Keratinocyte (primary cell): ENCODE measurements around the gene NEGR1. TPM values are rescaled to one million over a fixed set of nuclear protein-coding genes. Genes with fewer than 3 reads are reported as not detected.

Experiments
- DNase-seq: peaks from one replicate; pipeline ENCODE4 v3.0.0-alpha.2; 2011; ENCODE audit warnings: low read depth, missing footprints, low spot score
- FAIRE-seq: peaks from 2 replicates; lab custom pipeline; 2011; peaks lifted over from hg19 to GRCh38; lab: Jason Lieb, UNC
- H2AFZ ChIP-seq: 2 replicates; pipeline ENCODE4 v1.6.0; 2012; ENCODE audit warnings: low read length, control low read depth, inconsistent platforms; ENCODE audit not compliant: control insufficient read depth
- H3K27ac ChIP-seq: 2 replicates; pipeline ENCODE4 v1.5.1; 2011; ENCODE audit warnings: low read length; ENCODE audit not compliant: control insufficient read depth, insufficient read depth
- H3K27me3 ChIP-seq: 3 replicates; pipeline ENCODE4 v1.6.0; 2011; ENCODE audit warnings: low read length; ENCODE audit not compliant: control insufficient read depth, insufficient read depth; ENCODE audit errors: extremely low read depth
- H3K36me3 ChIP-seq, 2 experiments: 2 replicates in 1 of 2; 3 replicates in 1 of 2; pipeline ENCODE4 v1.5.1; 2011; ENCODE audit warnings: low read length in 2 of 2, mild to moderate bottlenecking in 1 of 2; ENCODE audit not compliant: control insufficient read depth in 2 of 2, insufficient read depth in 2 of 2; ENCODE audit errors: extremely low read depth in 1 of 2
- H3K4me1 ChIP-seq: 3 replicates; pipeline ENCODE4 v1.5.1; 2011; ENCODE audit warnings: low read length; ENCODE audit not compliant: control insufficient read depth, insufficient read depth; ENCODE audit errors: extremely low read depth
- H3K4me2 ChIP-seq: 3 replicates; pipeline ENCODE4 v1.6.0; 2011; ENCODE audit warnings: low read depth, low read length; ENCODE audit not compliant: control insufficient read depth, insufficient read depth; ENCODE audit errors: extremely low read depth
- H3K4me3 ChIP-seq, 3 experiments: fragments of 200-600 bp in 1 of 3; sonication (generic) in 1 of 3; 2 replicates in 2 of 3; 3 replicates in 1 of 3; pipeline ENCODE4 v1.5.1; 2011 to 2016; ENCODE audit warnings: low read length in 3 of 3, mild to moderate bottlenecking in 3 of 3, control low read depth in 2 of 3, inconsistent platforms in 1 of 3, low read depth in 1 of 3, mixed read lengths in 1 of 3, mixed run types in 1 of 3, moderate library complexity in 1 of 3; ENCODE audit not compliant: control insufficient read depth in 2 of 3, insufficient read depth in 2 of 3; ENCODE audit errors: extremely low read depth in 1 of 3
- H3K79me2 ChIP-seq: 2 replicates; pipeline ENCODE4 v1.6.0; 2012; ENCODE audit warnings: low read length; ENCODE audit not compliant: control insufficient read depth, insufficient read depth
- H3K9ac ChIP-seq: 3 replicates; pipeline ENCODE4 v1.6.0; 2011; ENCODE audit warnings: low read length; ENCODE audit not compliant: control insufficient read depth, insufficient read depth; ENCODE audit errors: extremely low read depth
- H3K9me1 ChIP-seq: 3 replicates; pipeline ENCODE4 v1.6.0; 2011; ENCODE audit warnings: low read length; ENCODE audit not compliant: control insufficient read depth, insufficient read depth; ENCODE audit errors: extremely low read depth
- H3K9me3 ChIP-seq: 2 replicates; pipeline ENCODE4 v1.5.1; 2012; ENCODE audit warnings: low read depth, low read length; ENCODE audit not compliant: control insufficient read depth
- H4K20me1 ChIP-seq: 3 replicates; pipeline ENCODE4 v1.6.0; 2011; ENCODE audit warnings: low read length; ENCODE audit not compliant: control insufficient read depth, insufficient read depth; ENCODE audit errors: extremely low read depth
- CTCF ChIP-seq, 3 experiments: IDR thresholded peaks in 1 of 3; conservative IDR thresholded peaks in 1 of 3; optimal IDR thresholded peaks in 1 of 3; 2 replicates in 2 of 3; 3 replicates in 1 of 3; pipeline versions ENCODE3 to v1.5.1; 2011; ENCODE audit warnings: low read length in 3 of 3, mild to moderate bottlenecking in 3 of 3, moderate library complexity in 2 of 3, control low read depth in 1 of 3, inconsistent platforms in 1 of 3; ENCODE audit not compliant: insufficient read depth in 2 of 3; ENCODE audit errors: extremely low read depth in 1 of 3
- EZH2 ChIP-seq: IDR thresholded peaks from one replicate; pipeline ENCODE4 v1.6.1; 2012; ENCODE audit warnings: inconsistent platforms, mild to moderate bottlenecking, low read length, moderate library complexity
- dilution Hi-C: fragments of 300-500 bp; cut with MboI; formaldehyde crosslinking; loops from one replicate; pipeline ENCODE4 v1.7.0; 2020; ENCODE audit warnings: low sequenced_read_pairs; ENCODE audit not compliant: extremely low pct_ligation_motif_present
- polyA plus RNA-seq, 5 experiments: library from polyadenylated mRNA; depleted of rRNA in 3 of 5; stranded (reverse) in 3 of 5; stranded (forward) in 1 of 5; unstranded in 1 of 5; fragments of >200 nt; gene quantifications; 1 replicate in 1 of 5; 2 replicates in 3 of 5; 3 replicates in 1 of 5; pipeline versions ENCODE4 v1.2.1 to v1.2.3, GENCODE V29; 2011 to 2012; ENCODE audit warnings: missing spikeins in 2 of 5, low read depth in 1 of 5, low replicate concordance in 1 of 5

The NEGR1 gene
- polyA plus RNA-seq, 1 donor (not counting 4 experiments of a cell fraction or from before 2014, with no cell fraction given): 1.6 TPM

- Histone ChIP-seq H3K9me3 (no peaks in the 10 kb centered on the region), H3K27me3 (no peaks in the 10 kb centered on the region), H3K79me2 (no peaks in the 10 kb centered on the region), H3K27ac (no peak overlapping the region), H2AFZ (no peak overlapping the region), H3K4me3 (no peak overlapping the region), H4K20me1 (no peaks in the 10 kb centered on the region), H3K36me3 (no peaks in the 10 kb centered on the region), H3K4me2 (no peak overlapping the region), H3K9me1 (no peaks in the 10 kb centered on the region), H3K9ac (no peak overlapping the region), H3K4me1 (no peaks in the 10 kb centered on the region)
- TF ChIP-seq EZH2 (no peak), CTCF (optimal IDR thresholded peaks at IDR 0.05 in 1 of 3, IDR thresholded peaks at IDR 0.05 in 1 of 3, conservative IDR thresholded peaks at IDR 0.05 in 1 of 3; ENCODE audit: extremely low read depth in 1 of 3, insufficient read depth in 2 of 3, low read length in 3 of 3) (no peak)
- FAIRE-seq (no peak), DNase-seq (no peak)
- dilution Hi-C loops: no loop called here
Observed at GRCh38 chr1:71695821-71696220, 586.5 kb downstream of the NEGR1 start.

- TF ChIP-seq CTCF (optimal IDR thresholded peaks at IDR 0.05 in 1 of 3, IDR thresholded peaks at IDR 0.05 in 1 of 3, conservative IDR thresholded peaks at IDR 0.05 in 1 of 3; ENCODE audit: extremely low read depth in 1 of 3, insufficient read depth in 2 of 3, low read length in 3 of 3) (no peak), EZH2 (no peak)
- DNase-seq (no peak), FAIRE-seq (no peak)
- Histone ChIP-seq H3K27ac (no peak overlapping the region), H3K4me1 (no peaks in the 10 kb centered on the region), H3K9me1 (no peaks in the 10 kb centered on the region), H3K9me3 (no peaks in the 10 kb centered on the region), H3K27me3 (no peaks in the 10 kb centered on the region), H4K20me1 (no peaks in the 10 kb centered on the region), H3K36me3 (no peaks in the 10 kb centered on the region), H3K4me2 (no peak overlapping the region), H3K79me2 (no peaks in the 10 kb centered on the region), H3K9ac (no peak overlapping the region), H2AFZ (no peak overlapping the region), H3K4me3 (no peak overlapping the region)
- dilution Hi-C loops: no loop called here
Observed at GRCh38 chr1:71695084-71695483, 587.3 kb downstream of the NEGR1 start.
